Measurements from ENCODE around the gene BCAP29.

GRCh38 chr7:107659666-107660065 is 79.6 kb downstream of the BCAP29 start:
- TF ChIP-seq CTCF (conservative IDR thresholded peaks at IDR 0.05 in 1 of 2, IDR thresholded peaks at IDR 0.05 in 1 of 2; ENCODE audit: extremely low read depth in 1 of 2, insufficient read depth in 1 of 2, low read depth in 1 of 2, low read length in 2 of 2) (no peak), EZH2 (IDR thresholded peaks at IDR 0.05; ENCODE audit: borderline replicate concordance, low read length) (no peak)
